HG02870 (cell line): ENCODE data around the gene TRIM32.
A peak's percentile ranks its signal among the peaks of the same experiment; 100 is the strongest.

Source experiments
- ATAC-seq: cut with Tn5 transposase; IDR thresholded peaks from one replicate; pipeline ENCODE4 v1.9.1; 2021; ENCODE audit warnings: mild to moderate bottlenecking, moderate library complexity; ENCODE audit not compliant: unreplicated experiment

The TRIM32 gene

GRCh38 chr9:116687074-116687753, at the start of gene TRIM32:
TSS of gene TRIM32 (plus strand) at chr9:116687305. CDS start at chr9:116697743, 10,438 bp downstream.
- peak; percentile 94 for ATAC-seq

DNA sequence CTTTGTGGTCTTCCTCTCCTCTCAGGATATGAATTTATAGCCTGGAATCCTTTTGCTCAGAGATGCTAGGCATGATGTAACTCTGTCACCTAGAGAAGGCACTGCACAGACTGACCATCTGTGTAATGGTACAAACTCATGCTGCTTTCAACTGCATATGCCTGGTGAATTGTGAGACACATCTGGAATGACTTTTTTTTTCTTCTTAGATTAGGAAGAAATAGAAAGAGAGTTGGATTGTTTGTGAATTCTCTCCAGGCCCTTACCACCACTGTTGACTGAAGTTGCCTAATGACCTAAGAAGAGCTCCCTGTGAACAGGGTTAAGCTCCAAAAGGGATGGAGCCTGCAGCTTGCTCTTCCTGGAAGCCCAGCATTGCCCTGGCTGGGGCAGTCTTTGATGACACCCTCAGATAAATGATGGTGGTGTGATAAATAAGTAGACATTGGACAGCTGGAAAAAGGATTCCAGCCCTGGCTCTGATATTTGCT, 47.8 kb upstream of the TRIM32 start:
- no peak for ATAC-seq

DNA sequence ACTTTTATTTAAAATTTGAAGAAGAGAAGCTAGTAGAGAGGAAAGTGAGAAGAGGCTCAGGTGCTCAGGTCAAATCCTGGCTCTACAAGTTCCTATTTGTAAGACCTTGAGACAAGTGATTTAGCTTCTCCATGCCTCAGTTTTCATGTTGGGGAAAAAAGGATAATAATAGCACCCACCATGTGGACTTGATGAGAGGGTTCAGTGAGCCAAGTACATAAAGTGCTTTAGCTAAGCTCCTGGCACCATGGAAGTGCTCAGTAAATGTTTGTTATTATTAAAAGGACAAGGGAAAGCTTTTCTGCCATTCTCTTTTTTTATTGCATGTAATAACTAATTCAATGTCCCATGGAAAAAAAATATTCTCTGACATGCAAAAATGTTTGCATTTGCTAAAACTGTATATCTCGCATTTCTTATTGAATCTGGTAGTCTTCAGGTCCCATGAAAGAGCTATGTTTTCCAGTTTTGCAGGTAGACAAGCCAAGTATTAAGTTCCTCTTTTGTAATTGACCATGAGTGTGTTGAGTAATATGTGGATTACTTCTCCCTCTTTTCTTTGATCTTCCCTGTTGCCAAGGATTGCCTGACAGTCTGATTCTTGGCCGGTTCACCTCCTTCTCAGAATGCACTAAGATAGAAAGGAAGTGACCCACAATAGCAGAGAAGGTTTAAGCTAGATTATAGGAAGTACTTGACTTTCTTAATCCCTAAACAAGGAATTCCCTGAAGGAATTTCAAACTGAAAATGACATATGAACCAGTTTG, 45.6 kb upstream of the TRIM32 start:
- ATAC-seq: no peak

DNA sequence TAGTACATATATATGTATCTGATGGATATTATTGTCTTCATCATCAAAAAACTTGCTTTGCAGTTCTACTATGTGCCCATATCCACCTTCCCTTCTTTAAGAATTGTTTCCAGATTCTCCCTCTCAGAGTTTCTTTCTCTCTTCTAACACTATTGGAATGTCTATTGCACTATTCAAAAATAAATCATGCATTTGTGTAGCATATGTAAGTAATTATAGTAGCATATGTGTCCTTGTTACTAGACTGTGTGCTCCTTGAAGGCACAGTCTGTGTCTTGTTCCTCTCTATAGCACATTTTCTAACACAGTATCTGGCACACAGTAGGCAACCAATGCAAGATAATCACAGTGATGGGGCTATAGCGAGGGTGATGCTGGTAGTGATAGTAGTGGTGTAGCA, 43.4 kb upstream of the TRIM32 start:
- ATAC-seq: no peak

GRCh38 chr9:116644091-116644688, 42.9 kb upstream of the TRIM32 start:
- no peak for ATAC-seq

DNA sequence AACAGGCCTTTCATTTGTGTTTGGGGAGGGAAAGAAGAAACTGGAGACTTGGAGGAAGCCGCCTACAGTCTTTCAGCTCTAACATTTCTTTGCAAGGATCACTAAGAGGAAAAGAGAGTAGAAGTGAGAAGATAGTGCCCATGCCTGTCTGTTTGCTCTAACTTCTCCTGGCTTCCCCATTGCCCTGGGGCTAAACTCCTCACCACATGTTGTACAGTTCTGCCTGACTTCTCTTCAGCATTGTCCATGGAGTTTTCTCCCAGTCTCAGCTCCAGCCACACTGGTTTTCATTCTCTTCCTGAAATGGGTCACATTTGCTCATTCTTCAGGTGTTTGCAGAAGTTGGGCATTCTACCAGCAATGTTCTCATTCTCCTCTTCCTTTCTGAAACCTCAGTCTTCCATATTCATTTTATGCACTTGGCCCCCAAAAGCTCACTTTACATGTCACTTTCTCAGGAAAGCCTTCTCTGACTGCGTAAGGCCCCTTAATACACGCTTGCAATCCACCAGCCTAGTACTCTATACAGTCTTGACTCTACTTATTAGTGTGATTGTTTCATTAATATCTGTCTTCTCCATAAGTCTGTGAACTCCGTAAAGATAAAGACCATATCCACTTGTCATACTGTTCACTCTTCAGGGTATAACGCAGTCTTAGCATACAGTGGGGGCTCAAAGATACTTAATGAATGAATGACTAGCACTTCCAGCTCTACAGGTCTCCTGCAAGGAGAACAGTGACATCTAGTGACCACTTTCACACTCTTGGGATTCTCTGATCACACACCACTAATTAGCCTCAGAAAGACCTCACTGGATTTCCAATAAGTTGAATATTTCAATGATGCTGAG, 40.2 kb upstream of the TRIM32 start:
- no peak for ATAC-seq

DNA sequence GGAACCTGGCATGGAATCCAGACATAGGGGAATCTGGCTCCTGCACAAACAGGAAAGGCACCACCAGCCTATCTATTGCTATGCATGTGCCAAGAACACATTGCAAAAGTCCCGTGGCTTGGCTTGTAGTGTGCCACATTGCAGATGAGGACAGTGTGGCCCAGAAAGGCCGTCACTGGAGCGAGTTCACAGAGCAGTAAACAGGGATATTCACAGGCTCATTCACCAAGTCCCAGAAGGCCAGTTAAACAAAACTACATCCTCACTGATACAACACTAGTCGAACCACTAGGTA, 39.6 kb upstream of the TRIM32 start:
- no peak for ATAC-seq

DNA sequence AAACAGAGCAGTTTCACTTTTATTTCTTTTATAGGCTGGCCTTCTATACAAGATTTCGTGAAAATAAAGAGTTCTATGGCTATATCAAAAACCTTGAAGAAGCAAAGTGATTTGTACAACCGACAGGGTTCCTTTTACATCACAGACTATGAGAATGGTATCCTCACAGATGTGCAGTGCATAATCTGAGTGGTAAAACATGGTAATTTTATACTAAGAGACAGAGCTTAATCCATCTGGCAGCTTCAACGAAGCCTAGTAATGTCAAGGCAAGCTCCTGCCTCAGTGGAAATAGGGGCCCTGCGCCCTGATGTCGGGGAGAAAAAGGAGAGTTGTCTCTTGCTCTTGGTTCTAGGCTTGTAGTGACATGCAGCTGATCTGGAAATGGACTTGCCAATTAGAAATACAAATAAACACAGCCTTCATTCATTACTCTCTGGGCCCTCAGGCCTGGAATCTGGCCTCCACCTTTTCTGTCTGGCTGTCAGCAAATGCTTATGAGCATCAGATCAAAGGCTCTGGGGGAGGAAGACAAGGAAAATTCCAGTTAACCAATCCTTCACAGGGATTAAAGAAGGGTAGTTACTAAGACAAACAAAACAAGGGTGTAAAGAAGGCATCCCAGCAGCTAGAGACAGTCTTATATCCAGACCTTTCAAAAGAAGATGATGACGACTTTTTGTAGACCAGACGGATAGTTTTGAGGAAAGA, 33.6 kb upstream of the TRIM32 start:
- no peak for ATAC-seq

- no peak for ATAC-seq
Observed at GRCh38 chr9:116654059-116654355, 33.1 kb upstream of the TRIM32 start.

- no peak for ATAC-seq
Observed at GRCh38 chr9:116656501-116656971, 30.6 kb upstream of the TRIM32 start.

GRCh38 chr9:116656977-116657376, 30.1 kb upstream of the TRIM32 start:
- no peak for ATAC-seq

GRCh38 chr9:116658265-116658664, 28.8 kb upstream of the TRIM32 start:
- ATAC-seq: no peak

- peak; percentile 96 for ATAC-seq
Observed at GRCh38 chr9:116661037-116661954, 25.8 kb upstream of the TRIM32 start.

DNA sequence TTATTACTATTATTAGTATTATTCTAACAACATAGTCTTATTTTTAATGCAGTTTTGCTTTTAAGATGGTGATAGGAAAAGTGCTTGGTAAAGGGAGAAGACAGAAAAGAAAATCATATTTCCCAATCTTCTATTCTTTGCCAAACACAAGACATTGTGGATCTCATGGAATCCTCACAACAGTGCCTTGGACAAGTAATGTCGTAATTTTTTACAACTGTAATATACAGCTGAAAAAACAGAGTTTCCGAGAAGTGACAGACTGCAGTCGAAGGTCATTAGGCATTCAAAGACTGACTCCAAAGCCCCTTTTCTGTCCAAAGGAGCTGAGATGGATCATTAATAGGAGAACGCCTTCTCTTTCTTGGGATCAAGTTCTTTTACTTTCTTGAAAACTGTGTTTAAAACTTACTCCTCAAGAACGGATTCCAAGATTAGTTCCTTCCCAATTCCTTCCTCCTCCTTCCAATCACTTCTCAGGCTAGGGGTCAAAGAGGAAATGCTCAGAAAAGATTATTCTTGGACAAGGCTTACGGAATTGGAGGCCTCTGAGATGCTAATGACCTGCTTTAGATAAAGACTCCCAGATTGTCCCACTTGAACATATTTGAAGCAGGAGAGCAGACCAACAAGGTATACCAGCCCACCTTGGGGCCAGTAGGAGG, 24.3 kb upstream of the TRIM32 start:
- ATAC-seq: no peak

DNA sequence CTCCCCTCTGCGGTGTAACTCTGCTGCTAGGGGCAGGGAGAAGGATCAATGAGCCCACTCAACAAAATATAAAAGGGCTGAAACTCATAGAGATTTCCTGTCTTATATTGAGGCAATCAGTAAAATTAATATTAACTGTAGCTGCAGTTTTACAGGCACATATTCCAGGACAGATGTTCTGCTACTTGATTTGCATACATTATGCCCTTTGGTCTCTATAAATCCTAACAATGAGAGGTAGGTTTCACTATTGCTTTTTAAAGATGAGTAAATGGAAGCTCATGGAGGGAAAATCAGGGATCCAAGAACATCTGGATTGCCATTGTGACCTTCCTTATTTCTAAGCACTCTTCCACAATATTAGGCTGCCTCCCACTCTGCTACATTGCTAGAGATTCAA, 23.5 kb upstream of the TRIM32 start:
- no peak for ATAC-seq

- ATAC-seq: no peak
Observed at GRCh38 chr9:116668970-116669695, 18.0 kb upstream of the TRIM32 start.

GRCh38 chr9:116671605-116672004, 15.5 kb upstream of the TRIM32 start:
- ATAC-seq: peak; percentile 53

GRCh38 chr9:116673375-116673774, 13.7 kb upstream of the TRIM32 start:
- ATAC-seq: no peak
